Activated B cell treated with CpG ODN at 0.5 μM for 24 hours (primary cell): ENCODE results near the gene CERT1. TPM values are rescaled to one million over a fixed set of nuclear protein-coding genes. Genes with fewer than 3 reads are reported as not detected.

Experiments used
- ATAC-seq: fragments of 200-7000 bp; cut with Tn5 transposase; one replicate; pipeline ENCODE4 v1.10.0; 2021; ENCODE audit warnings: low read depth, mild to moderate bottlenecking, moderate library complexity
- CTCF ChIA-PET: fragments of 350-600 bp; sonication (Branson Sonifier 250); formaldehyde crosslinking; loops from one replicate; lab custom pipeline; 2021; ENCODE audit warnings: antibody characterized with exemption; lab: Charles Lee
- POLR2A ChIA-PET: fragments of 350-600 bp; sonication (Branson Sonifier 250); formaldehyde crosslinking; loops from one replicate; lab custom pipeline; 2021; ENCODE audit warnings: antibody characterized with exemption; lab: Charles Lee
- DNase-seq: peaks from one replicate; pipeline ENCODE4 v3.0.0; 2022
- H3K27ac Mint-ChIP-seq: one replicate; pipeline ENCODE4 v1.8.0; 2020; ENCODE audit warnings: mixed read lengths
- H3K27me3 Mint-ChIP-seq: one replicate; pipeline ENCODE4 v1.8.0; 2021; ENCODE audit warnings: mixed read lengths
- H3K36me3 Mint-ChIP-seq: one replicate; pipeline ENCODE4 v1.8.0; 2021; ENCODE audit warnings: low read depth, mixed read lengths
- H3K4me1 Mint-ChIP-seq: one replicate; pipeline ENCODE4 v1.8.0; 2021; ENCODE audit warnings: mixed read lengths
- H3K4me3 Mint-ChIP-seq: one replicate; pipeline ENCODE4 v1.8.0; 2020; ENCODE audit warnings: mild to moderate bottlenecking, mixed read lengths
- H3K9me3 Mint-ChIP-seq: one replicate; pipeline ENCODE4 v1.8.0; 2020; ENCODE audit warnings: mixed read lengths
- intact Hi-C: fragments of 100-400 bp; cut with micrococcal nuclease; formaldehyde crosslinking; loops from one replicate; pipeline ENCODE4 v1.15.1; 2024
- total RNA-seq: library from RNA; stranded (reverse); gene quantifications from 2 replicates; pipeline ENCODE4 v1.2.3, GENCODE V29; 2022
- TF ChIP-seq, protein P1 (sequence below): fragments of 200-600 bp; IDR thresholded peaks from one replicate; pipeline ENCODE4 v1.8.0; 2022; ENCODE audit warnings: antibody characterized with exemption, mild to moderate bottlenecking

The CERT1 gene
- total RNA-seq, 1 donor from 2014 or later, result 49.5 TPM

DNA sequence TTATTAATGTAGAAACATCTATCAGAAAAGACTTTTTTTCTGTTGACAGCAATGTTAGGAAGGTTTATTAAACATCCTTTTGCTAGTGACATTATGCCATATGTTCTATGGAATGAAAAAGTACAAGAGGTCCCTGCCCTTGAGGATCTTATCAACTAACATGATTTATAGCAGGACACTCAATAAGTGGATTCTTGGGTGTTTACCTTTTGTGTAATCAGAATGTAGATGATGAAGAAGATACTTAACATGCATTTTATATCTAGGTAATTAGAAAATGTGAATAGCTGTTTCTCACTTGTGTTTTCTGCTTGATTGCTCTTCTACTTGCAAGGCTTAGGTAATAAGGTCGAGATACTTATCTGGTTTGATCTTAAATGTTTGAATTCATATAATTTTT, 169.5 kb downstream of the CERT1 start:
- Mint-ChIP-seq H3K4me3 (no peak overlapping the region), H3K4me1 (peaks cover 33% of the 10 kb centered on the region), H3K9me3 (no peaks in the 10 kb centered on the region), H3K36me3 (peaks cover 60% of the 10 kb centered on the region), H3K27me3 (no peaks in the 10 kb centered on the region), H3K27ac (no peak overlapping the region)
- ChIA-PET POLR2A (no interaction called here), CTCF (interaction anchor here (0.7 kb wide), 1 partner anchor 105 kb away, joined by 3 read pairs; the partner anchor contains the start of gene ANKRD31)
- intact Hi-C loops, result no loop called here
- no peak for DNase-seq
- ATAC-seq, result no peak
- TF ChIP-seq, protein P1, sequence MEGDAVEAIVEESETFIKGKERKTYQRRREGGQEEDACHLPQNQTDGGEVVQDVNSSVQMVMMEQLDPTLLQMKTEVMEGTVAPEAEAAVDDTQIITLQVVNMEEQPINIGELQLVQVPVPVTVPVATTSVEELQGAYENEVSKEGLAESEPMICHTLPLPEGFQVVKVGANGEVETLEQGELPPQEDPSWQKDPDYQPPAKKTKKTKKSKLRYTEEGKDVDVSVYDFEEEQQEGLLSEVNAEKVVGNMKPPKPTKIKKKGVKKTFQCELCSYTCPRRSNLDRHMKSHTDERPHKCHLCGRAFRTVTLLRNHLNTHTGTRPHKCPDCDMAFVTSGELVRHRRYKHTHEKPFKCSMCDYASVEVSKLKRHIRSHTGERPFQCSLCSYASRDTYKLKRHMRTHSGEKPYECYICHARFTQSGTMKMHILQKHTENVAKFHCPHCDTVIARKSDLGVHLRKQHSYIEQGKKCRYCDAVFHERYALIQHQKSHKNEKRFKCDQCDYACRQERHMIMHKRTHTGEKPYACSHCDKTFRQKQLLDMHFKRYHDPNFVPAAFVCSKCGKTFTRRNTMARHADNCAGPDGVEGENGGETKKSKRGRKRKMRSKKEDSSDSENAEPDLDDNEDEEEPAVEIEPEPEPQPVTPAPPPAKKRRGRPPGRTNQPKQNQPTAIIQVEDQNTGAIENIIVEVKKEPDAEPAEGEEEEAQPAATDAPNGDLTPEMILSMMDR, result no peak

DNA sequence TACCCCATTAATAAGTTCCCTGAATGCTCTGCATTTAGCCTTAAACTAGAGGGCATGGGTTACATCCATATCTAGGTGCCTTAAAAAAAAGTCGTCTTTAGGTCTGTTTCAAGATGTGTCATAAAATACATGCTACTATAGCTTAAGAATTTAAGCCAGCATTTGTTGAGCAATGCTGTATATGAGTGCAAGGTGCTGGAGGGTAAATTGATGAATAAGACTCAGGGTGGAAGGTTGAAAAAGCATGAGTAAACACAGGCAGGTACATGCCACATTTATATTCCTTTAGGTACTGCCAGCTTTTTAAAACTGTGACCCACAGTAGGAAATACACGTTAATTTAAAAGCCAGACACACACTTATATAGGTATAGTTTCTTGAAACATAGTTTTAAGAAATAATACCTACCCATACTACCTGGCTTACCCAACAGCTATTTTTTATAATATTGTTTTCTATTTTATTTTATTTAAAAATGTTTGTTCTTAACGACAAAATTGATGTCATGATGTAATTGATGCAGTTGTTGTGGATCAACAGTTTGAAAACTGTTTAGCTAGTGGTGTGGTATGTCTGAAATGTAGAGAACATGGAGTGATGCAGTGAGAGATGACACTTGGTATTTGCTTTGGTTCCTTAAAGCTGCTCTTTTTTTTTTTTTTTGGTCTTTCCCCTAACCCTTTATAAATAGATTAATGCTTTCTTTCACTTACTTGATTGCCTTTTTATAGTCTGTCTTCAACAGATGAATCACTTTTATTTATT, 170.5 kb downstream of the CERT1 start:
- ChIA-PET CTCF (interaction anchor here (0.6 to 1.9 kb wide), 2 partner anchors 86 to 104 kb away, joined by 3 to 7 read pairs; partner anchors contain the start of gene ANKRD31), POLR2A (no interaction called here)
- H3K36me3 Mint-ChIP-seq, result peaks cover 51% of the 10 kb centered on the region
- H3K27me3 Mint-ChIP-seq, result no peaks in the 10 kb centered on the region
- TF ChIP-seq, protein P1, result no peak
- intact Hi-C loops, result no loop called here
- H3K4me3 Mint-ChIP-seq, result no peak overlapping the region
- peaks cover 33% of the 10 kb centered on the region for H3K4me1 Mint-ChIP-seq
- DNase-seq (no peak), ATAC-seq (no peak)
- H3K9me3 Mint-ChIP-seq, result no peaks in the 10 kb centered on the region
- no peak overlapping the region for H3K27ac Mint-ChIP-seq

DNA sequence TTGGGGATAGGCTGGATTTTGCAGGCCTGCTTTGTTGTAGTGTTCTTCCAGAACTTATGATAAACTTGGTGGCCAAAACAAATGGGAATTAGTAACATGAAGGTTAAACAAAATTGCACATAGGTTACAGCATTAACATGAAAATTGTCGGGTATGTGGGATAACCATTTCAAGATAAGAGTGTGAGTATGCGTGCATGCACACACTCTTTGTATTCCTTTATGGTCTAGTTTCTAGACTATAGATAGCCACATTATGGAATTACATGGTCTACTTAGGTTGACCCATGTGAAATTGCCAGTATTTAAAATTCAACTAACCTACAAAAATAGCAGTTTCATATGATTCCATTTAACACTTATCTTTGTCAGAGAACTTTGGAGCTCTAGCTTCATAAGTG, 173.0 kb downstream of the CERT1 start:
- no peaks in the 10 kb centered on the region for H3K27me3 Mint-ChIP-seq
- peaks cover 31% of the 10 kb centered on the region for H3K36me3 Mint-ChIP-seq
- CTCF ChIA-PET, result no interaction called here
- no peak overlapping the region for H3K27ac Mint-ChIP-seq
- POLR2A ChIA-PET, result interaction anchor here (0.7 kb wide), 2 partner anchors 20 to 1890 kb away, joined by 6 read pairs; partner anchors contain the start of gene FOXD1
- H3K9me3 Mint-ChIP-seq, result no peaks in the 10 kb centered on the region
- ATAC-seq (no peak), DNase-seq (no peak)
- no peak overlapping the region for H3K4me3 Mint-ChIP-seq
- TF ChIP-seq, protein P1, result no peak
- peaks cover 33% of the 10 kb centered on the region for H3K4me1 Mint-ChIP-seq
- intact Hi-C loops, result loop anchor here (5.0 kb wide), 3 partner anchors 329 to 1771 kb away; partner anchors contain the start of genes ANKRA2, ENC1 and UTP15

DNA sequence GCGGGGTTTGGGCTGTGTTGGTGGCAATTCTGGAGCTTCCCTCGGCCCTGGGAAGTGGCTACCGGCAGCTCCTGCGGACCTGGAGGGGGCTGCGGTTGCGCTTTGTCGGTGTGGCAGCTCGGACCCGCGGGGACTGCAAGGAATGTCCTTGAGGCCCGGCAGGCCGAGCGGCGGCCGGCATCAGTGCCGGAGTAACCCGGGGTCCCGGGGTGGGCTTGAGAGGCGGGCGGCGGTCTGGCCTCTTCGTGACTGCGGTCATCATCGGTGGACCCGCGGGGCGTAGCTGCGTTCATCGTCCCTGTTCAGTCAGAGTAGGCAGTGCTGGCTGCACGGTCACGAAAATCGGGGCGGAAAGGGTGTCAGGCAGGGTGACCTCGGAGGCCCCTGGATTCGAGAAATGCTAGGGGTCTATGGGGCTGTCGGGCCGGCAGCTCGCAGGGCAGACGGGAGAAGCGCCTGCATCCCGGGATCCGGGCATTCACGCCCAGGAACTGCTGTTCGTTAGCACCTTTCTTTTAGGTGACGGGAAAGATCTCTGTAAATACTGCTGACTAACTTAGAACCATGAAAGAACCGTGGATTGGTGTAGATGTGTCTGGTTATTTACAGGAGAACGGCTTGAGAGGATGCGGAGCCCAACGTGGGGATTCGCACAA, 173.9 kb downstream of the CERT1 start:
- Mint-ChIP-seq H3K9me3 (no peaks in the 10 kb centered on the region), H3K4me1 (peaks cover 33% of the 10 kb centered on the region), H3K4me3 (no peak overlapping the region), H3K36me3 (peaks cover 24% of the 10 kb centered on the region), H3K27ac (no peak overlapping the region), H3K27me3 (no peaks in the 10 kb centered on the region)
- intact Hi-C loops, result loop anchor here (1.0 to 5.0 kb wide), 9 partner anchors 174 to 1770 kb away; partner anchors contain the start of genes ANKRA2, CERT1, ENC1 and HEXB
- ChIA-PET POLR2A (interaction anchor here (0.6 to 1.9 kb wide), 16 partner anchors 10 to 571 kb away, joined by 3 to 31 read pairs (median 6); partner anchors contain the start of genes ANKRD31, CERT1, FAM169A and GFM2), CTCF (interaction anchor here (0.6 to 1.9 kb wide), 4 partner anchors 100 to 571 kb away, joined by 3 to 20 read pairs (median 5); partner anchors contain the start of genes ANKRD31, GFM2 and NSA2)
- TF ChIP-seq, protein P1, result no peak
- ATAC-seq (no peak), DNase-seq (peak; percentile 36)
